GM12878 (cell line): ENCODE measurements around the gene ACADS. TPM values are rescaled to one million over a fixed set of nuclear protein-coding genes. Genes with fewer than 3 reads are reported as not detected.
"Not testable (repeated sequence)": the region's sequence is repeated elsewhere in the genome, so short reads cannot be mapped to it uniquely, and the experiment has no call there.

Experiments used
- ATAC-seq: fragments of 200-7000 bp; cut with Tn5 transposase; 3 replicates; pipeline ENCODE4 v1.9.1; 2020; ENCODE audit warnings: mild to moderate bottlenecking, moderate library complexity
- BruUV-seq: library from RNA; stranded (reverse); fragments of 400-500 nt; replicated peaks from 2 replicates; lab custom pipeline; 2021; lab: Mats Ljungman, UMichigan
- CTCF ChIA-PET: fragments of 300-600 bp; sonication (Branson Sonifier 250); formaldehyde crosslinking; extraction: SDS; loops from one replicate; lab custom pipeline; 2021; ENCODE audit warnings: inconsistent platforms; lab: Yijun Ruan, JAX
- POLR2A ChIA-PET: fragments of 350-600 bp; formaldehyde crosslinking; extraction: SDS; loops from one replicate; lab custom pipeline; 2021; ENCODE audit warnings: inconsistent platforms; lab: Charles Lee
- RAD21 ChIA-PET: fragments of 300-600 bp; sonication (Branson Sonifier 250); formaldehyde crosslinking; loops from one replicate; lab custom pipeline; 2023; ENCODE audit warnings: antibody characterized with exemption; ENCODE audit not compliant: unreplicated experiment; lab: Charles Lee
- SMC1A ChIA-PET: fragments of 300-600 bp; sonication (Branson Sonifier 250); formaldehyde crosslinking; loops from one replicate; lab custom pipeline; 2023; ENCODE audit not compliant: unreplicated experiment, uncharacterized antibody; lab: Charles Lee
- DNase-seq: peaks from one replicate; pipeline ENCODE4 v3.0.0-alpha.2; 2011; ENCODE audit warnings: low read depth, low spot score
- FAIRE-seq: peaks from 3 replicates; lab custom pipeline; 2011; peaks lifted over from hg19 to GRCh38; lab: Jason Lieb, UNC
- H2AFZ ChIP-seq: 2 replicates; pipeline ENCODE4 v1.6.0; 2011; ENCODE audit warnings: low read depth, low read length, control low read depth; ENCODE audit not compliant: control insufficient read depth
- H3K27ac ChIP-seq: 2 replicates; pipeline ENCODE4 v1.5.1; 2011; ENCODE audit warnings: control low read depth; ENCODE audit not compliant: control insufficient read depth, insufficient read depth
- H3K27me3 ChIP-seq, 2 experiments: replicated peaks in 1 of 2; 2 replicates each; pipeline versions ENCODE4 v1.6.0 to v1.6.1; 2011; ENCODE audit warnings: low read length in 1 of 2; ENCODE audit not compliant: control insufficient read depth in 2 of 2, insufficient read depth in 2 of 2
- H3K36me3 ChIP-seq, 2 experiments: 2 replicates each; pipeline ENCODE4 v1.5.1; 2011; ENCODE audit warnings: low read length in 1 of 2; ENCODE audit not compliant: control insufficient read depth in 2 of 2, insufficient read depth in 2 of 2
- H3K4me1 ChIP-seq: 2 replicates; pipeline ENCODE4 v1.6.1; 2011; ENCODE audit warnings: mild to moderate bottlenecking, low read length, moderate library complexity, mixed read lengths; ENCODE audit not compliant: control insufficient read depth, insufficient read depth
- H3K4me2 ChIP-seq: 2 replicates; pipeline ENCODE4 v1.6.0; 2011; ENCODE audit warnings: control low read depth; ENCODE audit not compliant: control insufficient read depth, insufficient read depth
- H3K4me3 ChIP-seq: fragments of 200-600 bp; sonication (generic); 2 replicates; pipeline ENCODE4 v1.5.1; 2016
- H3K79me2 ChIP-seq: 2 replicates; pipeline ENCODE4 v1.6.0; 2011; ENCODE audit warnings: low read length; ENCODE audit not compliant: control insufficient read depth, insufficient read depth
- H3K9ac ChIP-seq: 2 replicates; pipeline ENCODE4 v1.8.0; 2011; ENCODE audit warnings: low read length, control low read depth, mixed read lengths; ENCODE audit not compliant: control insufficient read depth, insufficient read depth
- H3K9me3 ChIP-seq: replicated peaks from 3 replicates; pipeline ENCODE4 v1.5.1; 2011; ENCODE audit warnings: mild to moderate bottlenecking, low read length; ENCODE audit not compliant: control insufficient read depth, insufficient read depth
- H4K20me1 ChIP-seq: 2 replicates; pipeline ENCODE4 v1.6.0; 2011; ENCODE audit not compliant: control insufficient read depth, insufficient read depth
- SMAD5 ChIP-seq: IDR thresholded peaks from 2 replicates; pipeline ENCODE4 v1.6.1; 2016; ENCODE audit warnings: antibody characterized with exemption, low read depth
- SREBF1 ChIP-seq: IDR thresholded peaks from 2 replicates; pipeline ENCODE4 v1.6.1; 2012; ENCODE audit warnings: mild to moderate bottlenecking, low read length
- ZNF274 ChIP-seq: IDR thresholded peaks from one replicate; pipeline ENCODE4 v1.8.0; 2011; ENCODE audit not compliant: insufficient read length, insufficient read depth
- ZSCAN29 ChIP-seq: fragments of 450-650 bp; IDR thresholded peaks from 2 replicates; pipeline ENCODE4 v1.6.1; 2017; ENCODE audit warnings: mild to moderate bottlenecking, moderate library complexity
- WGBS: methylation state at CpG from one replicate; pipeline ENCODE4 v1.1.6; 2016; ENCODE audit warnings: low lambda C conversion rate; ENCODE audit not compliant: insufficient replicate concordance, insufficient coverage; ENCODE audit errors: missing lambda C conversion rate; 5-methylcytosine and 5-hydroxymethylcytosine counted together
- in situ Hi-C: fragments of 300-500 bp; cut with MboI; formaldehyde crosslinking; loops from 9 replicates; pipeline ENCODE4 v1.14.3; 2018; ENCODE audit warnings: mixed read lengths
- intact Hi-C: fragments of 100-400 bp; cut with micrococcal nuclease; formaldehyde crosslinking; loops from one replicate; pipeline ENCODE4 v1.14.2; 2022; ENCODE audit not compliant: unreplicated experiment
- polyA plus RNA-seq, 11 experiments: library from polyadenylated mRNA; depleted of rRNA in 4 of 11; unstranded in 6 of 11; stranded (reverse) in 5 of 11; fragments of >200 nt; fragmentation: Nextera tagmentation in 4 of 11; fragmentation: Illumina TruSeq in 1 of 11; extraction: Ambion mirVana in 4 of 11; extraction: Trizol in 1 of 11; gene quantifications; 1 replicate in 1 of 11; 2 replicates in 10 of 11; pipeline versions ENCODE4 v1.2.1 to v1.2.3, GENCODE V29; 2011 to 2016; ENCODE audit warnings: inconsistent platforms in 2 of 11, missing spikeins in 2 of 11, low read depth in 1 of 11
- total RNA-seq, 4 experiments: library from RNA; depleted of rRNA in 3 of 4; stranded (reverse); fragments of >200 nt in 3 of 4; fragmentation: Illumina TruSeq in 1 of 4; extraction: Trizol in 1 of 4; gene quantifications; 2 replicates each; pipeline versions ENCODE4 v1.2.1 to v1.2.3, GENCODE V29; 2013 to 2021
- TF ChIP-seq, protein P1 (sequence below): IDR thresholded peaks from 2 replicates; pipeline ENCODE4 v1.6.1; 2011; ENCODE audit warnings: borderline replicate concordance, low read depth, mild to moderate bottlenecking, moderate library complexity, mixed read lengths, low read length; ENCODE audit not compliant: insufficient read depth; ENCODE audit errors: extremely low read length
- TF ChIP-seq, protein P2 (sequence below): IDR thresholded peaks from 2 replicates; pipeline ENCODE4 v1.6.1; 2012; ENCODE audit warnings: low read depth, low read length, improper control_type of control experiment
- TF ChIP-seq, protein P3 (sequence below): IDR thresholded peaks from 2 replicates; pipeline ENCODE4 v1.6.1; 2011; ENCODE audit warnings: low read depth, low read length, improper control_type of control experiment, borderline replicate concordance
- TF ChIP-seq, protein P4 (sequence below): fragments of 450-650 bp; IDR thresholded peaks from 2 replicates; pipeline ENCODE4 v1.6.1; 2018; ENCODE audit warnings: mild to moderate bottlenecking, low read depth, moderate library complexity; ENCODE audit not compliant: partially characterized antibody

Gene ACADS
- total and polyA plus RNA-seq, 10 of the 15 experiments (the other 5 are each of a cell fraction or from before 2014, with no cell fraction given), result 0.05 to 18.1 (median 10.2) TPM

DNA sequence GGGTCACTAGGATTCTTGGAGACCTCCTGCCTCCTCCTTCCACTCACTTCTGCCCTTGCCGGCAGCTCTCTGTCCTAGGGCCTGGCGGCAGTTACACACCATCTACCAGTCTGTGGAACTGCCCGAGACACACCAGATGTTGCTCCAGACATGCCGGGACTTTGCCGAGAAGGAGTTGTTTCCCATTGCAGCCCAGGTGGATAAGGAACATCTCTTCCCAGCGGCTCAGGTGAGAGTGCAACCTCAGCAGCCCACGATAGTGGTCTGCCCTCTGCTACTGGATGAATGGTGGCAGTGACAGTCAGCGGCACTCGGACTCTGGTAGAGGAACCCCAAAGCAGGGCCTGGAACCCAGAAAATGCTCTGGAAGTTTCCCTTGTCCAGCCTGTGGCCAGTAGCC, 1.3 kb downstream of the ACADS start (continued):
- TF ChIP-seq, protein P1, sequence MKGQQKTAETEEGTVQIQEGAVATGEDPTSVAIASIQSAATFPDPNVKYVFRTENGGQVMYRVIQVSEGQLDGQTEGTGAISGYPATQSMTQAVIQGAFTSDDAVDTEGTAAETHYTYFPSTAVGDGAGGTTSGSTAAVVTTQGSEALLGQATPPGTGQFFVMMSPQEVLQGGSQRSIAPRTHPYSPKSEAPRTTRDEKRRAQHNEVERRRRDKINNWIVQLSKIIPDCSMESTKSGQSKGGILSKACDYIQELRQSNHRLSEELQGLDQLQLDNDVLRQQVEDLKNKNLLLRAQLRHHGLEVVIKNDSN, result no peak
- TF ChIP-seq ZSCAN29, result no peak
- TF ChIP-seq SREBF1, result no peak
- TF ChIP-seq, protein P2, sequence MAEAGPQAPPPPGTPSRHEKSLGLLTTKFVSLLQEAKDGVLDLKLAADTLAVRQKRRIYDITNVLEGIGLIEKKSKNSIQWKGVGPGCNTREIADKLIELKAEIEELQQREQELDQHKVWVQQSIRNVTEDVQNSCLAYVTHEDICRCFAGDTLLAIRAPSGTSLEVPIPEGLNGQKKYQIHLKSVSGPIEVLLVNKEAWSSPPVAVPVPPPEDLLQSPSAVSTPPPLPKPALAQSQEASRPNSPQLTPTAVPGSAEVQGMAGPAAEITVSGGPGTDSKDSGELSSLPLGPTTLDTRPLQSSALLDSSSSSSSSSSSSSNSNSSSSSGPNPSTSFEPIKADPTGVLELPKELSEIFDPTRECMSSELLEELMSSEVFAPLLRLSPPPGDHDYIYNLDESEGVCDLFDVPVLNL, result no peak
- TF ChIP-seq, protein P3, sequence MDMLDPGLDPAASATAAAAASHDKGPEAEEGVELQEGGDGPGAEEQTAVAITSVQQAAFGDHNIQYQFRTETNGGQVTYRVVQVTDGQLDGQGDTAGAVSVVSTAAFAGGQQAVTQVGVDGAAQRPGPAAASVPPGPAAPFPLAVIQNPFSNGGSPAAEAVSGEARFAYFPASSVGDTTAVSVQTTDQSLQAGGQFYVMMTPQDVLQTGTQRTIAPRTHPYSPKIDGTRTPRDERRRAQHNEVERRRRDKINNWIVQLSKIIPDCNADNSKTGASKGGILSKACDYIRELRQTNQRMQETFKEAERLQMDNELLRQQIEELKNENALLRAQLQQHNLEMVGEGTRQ, result no peak
- TF ChIP-seq, protein P4, sequence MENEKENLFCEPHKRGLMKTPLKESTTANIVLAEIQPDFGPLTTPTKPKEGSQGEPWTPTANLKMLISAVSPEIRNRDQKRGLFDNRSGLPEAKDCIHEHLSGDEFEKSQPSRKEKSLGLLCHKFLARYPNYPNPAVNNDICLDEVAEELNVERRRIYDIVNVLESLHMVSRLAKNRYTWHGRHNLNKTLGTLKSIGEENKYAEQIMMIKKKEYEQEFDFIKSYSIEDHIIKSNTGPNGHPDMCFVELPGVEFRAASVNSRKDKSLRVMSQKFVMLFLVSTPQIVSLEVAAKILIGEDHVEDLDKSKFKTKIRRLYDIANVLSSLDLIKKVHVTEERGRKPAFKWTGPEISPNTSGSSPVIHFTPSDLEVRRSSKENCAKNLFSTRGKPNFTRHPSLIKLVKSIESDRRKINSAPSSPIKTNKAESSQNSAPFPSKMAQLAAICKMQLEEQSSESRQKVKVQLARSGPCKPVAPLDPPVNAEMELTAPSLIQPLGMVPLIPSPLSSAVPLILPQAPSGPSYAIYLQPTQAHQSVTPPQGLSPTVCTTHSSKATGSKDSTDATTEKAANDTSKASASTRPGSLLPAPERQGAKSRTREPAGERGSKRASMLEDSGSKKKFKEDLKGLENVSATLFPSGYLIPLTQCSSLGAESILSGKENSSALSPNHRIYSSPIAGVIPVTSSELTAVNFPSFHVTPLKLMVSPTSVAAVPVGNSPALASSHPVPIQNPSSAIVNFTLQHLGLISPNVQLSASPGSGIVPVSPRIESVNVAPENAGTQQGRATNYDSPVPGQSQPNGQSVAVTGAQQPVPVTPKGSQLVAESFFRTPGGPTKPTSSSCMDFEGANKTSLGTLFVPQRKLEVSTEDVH, result no peak
- TF ChIP-seq ZNF274, result no peak
- no peak for TF ChIP-seq SMAD5

DNA sequence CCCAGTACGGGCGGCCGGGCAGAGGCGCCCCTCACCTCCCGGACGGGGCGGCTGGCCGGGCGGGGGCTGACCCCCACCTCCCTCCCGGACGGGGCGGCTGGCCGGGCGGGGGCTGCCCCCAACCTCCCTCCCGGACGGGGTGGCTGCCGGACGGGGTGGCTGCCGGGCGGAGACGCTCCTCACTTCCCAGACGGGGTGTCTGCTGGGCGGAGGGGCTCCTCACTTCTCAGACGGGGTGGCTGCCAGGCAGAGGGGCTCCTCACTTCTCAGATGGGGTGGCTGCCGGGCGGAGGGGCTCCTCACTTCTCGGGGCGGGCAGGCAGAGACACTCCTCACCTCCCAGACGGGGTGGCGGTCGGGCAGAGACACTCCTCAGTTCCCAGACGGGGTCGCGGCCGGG, 6.6 kb downstream of the ACADS start:
- H3K27me3 ChIP-seq, DNase-seq, in situ Hi-C loops, BruUV-seq, H3K9me3 ChIP-seq, FAIRE-seq, H3K36me3 ChIP-seq, H3K4me3 ChIP-seq, H2AFZ ChIP-seq, H3K4me1 ChIP-seq, intact Hi-C loops, H3K4me2 ChIP-seq, ATAC-seq, H3K9ac ChIP-seq, SMC1A ChIA-PET, H4K20me1 ChIP-seq, POLR2A ChIA-PET, H3K27ac ChIP-seq, H3K79me2 ChIP-seq, RAD21 ChIA-PET, CTCF ChIA-PET: not testable (repeated sequence)
- WGBS, result 99% methylated on average over 19 of the region's 35 CpGs
